Panc1 (cell line): ENCODE results near the gene ARHGAP44.

Experiments used
- POLR2AphosphoS5 ChIP-seq: IDR thresholded peaks from 2 replicates; pipeline ENCODE4 v1.6.1; 2012; ENCODE audit warnings: mild to moderate bottlenecking, low read depth, low read length, moderate library complexity
- TF ChIP-seq, protein P1 (sequence below): fragments of 450-650 bp; IDR thresholded peaks from 2 replicates; pipeline ENCODE4 v1.5.1; 2017; ENCODE audit warnings: mild to moderate bottlenecking
- TF ChIP-seq, protein P2 (sequence below), 2 experiments: IDR thresholded peaks; 2 replicates each; pipeline ENCODE4 v1.6.1; 2011 to 2012; ENCODE audit warnings: low read depth in 2 of 2, control low read depth in 1 of 2, low read length in 1 of 2, mild to moderate bottlenecking in 1 of 2, moderate library complexity in 1 of 2; ENCODE audit not compliant: insufficient read depth in 1 of 2

DNA sequence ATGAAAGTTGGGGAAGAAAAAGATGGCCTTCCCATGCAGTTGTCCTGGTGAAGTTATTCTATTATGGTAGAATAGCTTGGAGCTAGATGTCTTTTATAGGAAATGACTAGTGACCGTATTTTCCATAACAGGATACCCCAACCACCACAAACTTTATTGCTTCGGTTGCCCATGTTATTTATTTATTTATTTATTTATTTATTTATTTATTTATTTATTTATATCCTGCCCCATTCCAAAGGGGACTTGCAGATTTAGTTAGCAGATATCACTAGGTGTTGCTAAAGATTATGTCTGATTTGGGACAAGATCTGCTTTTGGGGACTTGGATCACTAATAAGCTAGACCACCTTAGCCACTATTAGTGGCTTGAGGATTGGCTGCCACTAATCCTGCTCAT lies 68.3 kb downstream of the ARHGAP44 start:
- TF ChIP-seq, protein P1, sequence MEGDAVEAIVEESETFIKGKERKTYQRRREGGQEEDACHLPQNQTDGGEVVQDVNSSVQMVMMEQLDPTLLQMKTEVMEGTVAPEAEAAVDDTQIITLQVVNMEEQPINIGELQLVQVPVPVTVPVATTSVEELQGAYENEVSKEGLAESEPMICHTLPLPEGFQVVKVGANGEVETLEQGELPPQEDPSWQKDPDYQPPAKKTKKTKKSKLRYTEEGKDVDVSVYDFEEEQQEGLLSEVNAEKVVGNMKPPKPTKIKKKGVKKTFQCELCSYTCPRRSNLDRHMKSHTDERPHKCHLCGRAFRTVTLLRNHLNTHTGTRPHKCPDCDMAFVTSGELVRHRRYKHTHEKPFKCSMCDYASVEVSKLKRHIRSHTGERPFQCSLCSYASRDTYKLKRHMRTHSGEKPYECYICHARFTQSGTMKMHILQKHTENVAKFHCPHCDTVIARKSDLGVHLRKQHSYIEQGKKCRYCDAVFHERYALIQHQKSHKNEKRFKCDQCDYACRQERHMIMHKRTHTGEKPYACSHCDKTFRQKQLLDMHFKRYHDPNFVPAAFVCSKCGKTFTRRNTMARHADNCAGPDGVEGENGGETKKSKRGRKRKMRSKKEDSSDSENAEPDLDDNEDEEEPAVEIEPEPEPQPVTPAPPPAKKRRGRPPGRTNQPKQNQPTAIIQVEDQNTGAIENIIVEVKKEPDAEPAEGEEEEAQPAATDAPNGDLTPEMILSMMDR, result no peak
- TF ChIP-seq, protein P2, sequence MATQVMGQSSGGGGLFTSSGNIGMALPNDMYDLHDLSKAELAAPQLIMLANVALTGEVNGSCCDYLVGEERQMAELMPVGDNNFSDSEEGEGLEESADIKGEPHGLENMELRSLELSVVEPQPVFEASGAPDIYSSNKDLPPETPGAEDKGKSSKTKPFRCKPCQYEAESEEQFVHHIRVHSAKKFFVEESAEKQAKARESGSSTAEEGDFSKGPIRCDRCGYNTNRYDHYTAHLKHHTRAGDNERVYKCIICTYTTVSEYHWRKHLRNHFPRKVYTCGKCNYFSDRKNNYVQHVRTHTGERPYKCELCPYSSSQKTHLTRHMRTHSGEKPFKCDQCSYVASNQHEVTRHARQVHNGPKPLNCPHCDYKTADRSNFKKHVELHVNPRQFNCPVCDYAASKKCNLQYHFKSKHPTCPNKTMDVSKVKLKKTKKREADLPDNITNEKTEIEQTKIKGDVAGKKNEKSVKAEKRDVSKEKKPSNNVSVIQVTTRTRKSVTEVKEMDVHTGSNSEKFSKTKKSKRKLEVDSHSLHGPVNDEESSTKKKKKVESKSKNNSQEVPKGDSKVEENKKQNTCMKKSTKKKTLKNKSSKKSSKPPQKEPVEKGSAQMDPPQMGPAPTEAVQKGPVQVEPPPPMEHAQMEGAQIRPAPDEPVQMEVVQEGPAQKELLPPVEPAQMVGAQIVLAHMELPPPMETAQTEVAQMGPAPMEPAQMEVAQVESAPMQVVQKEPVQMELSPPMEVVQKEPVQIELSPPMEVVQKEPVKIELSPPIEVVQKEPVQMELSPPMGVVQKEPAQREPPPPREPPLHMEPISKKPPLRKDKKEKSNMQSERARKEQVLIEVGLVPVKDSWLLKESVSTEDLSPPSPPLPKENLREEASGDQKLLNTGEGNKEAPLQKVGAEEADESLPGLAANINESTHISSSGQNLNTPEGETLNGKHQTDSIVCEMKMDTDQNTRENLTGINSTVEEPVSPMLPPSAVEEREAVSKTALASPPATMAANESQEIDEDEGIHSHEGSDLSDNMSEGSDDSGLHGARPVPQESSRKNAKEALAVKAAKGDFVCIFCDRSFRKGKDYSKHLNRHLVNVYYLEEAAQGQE (IDR thresholded peaks at IDR 0.05; ENCODE audit: insufficient read depth in 1 of 2, low read depth in 2 of 2, low read length in 1 of 2), result no peak
- no peak for TF ChIP-seq POLR2AphosphoS5
